MCF 10A (cell line): ENCODE data around the gene APOC1. TPM values are rescaled to one million over a fixed set of nuclear protein-coding genes. Genes with fewer than 3 reads are reported as not detected.
A peak's percentile ranks its signal among the peaks of the same experiment; 100 is the strongest.

ENCODE experiments used
- BruUV-seq: library from RNA; stranded (reverse); fragments of 400-500 nt; replicated peaks from 2 replicates; lab custom pipeline; 2021; lab: Mats Ljungman, UMichigan
- CTCF ChIA-PET: fragments of 300-600 bp; sonication (Branson Sonifier 250); formaldehyde crosslinking; extraction: SDS; loops from one replicate; lab custom pipeline; 2021; ENCODE audit warnings: antibody characterized with exemption, inconsistent platforms; lab: Yijun Ruan, JAX
- POLR2A ChIA-PET: fragments of 300-600, 350-650 bp; sonication (Branson Sonifier 250); formaldehyde crosslinking; extraction: SDS; loops from one replicate; lab custom pipeline; 2020; ENCODE audit warnings: antibody characterized with exemption, inconsistent platforms; lab: Yijun Ruan, JAX
- DNase-seq: peaks from one replicate; pipeline ENCODE4 v3.0.0-alpha.2; 2018; ENCODE audit not compliant: unreplicated experiment
- H3K27ac Mint-ChIP-seq: one replicate; pipeline ENCODE4 v1.8.0; 2022; ENCODE audit warnings: mild to moderate bottlenecking, low read depth, mixed read lengths; ENCODE audit not compliant: unreplicated experiment
- H3K27me3 Mint-ChIP-seq: one replicate; pipeline ENCODE4 v1.8.0; 2022; ENCODE audit warnings: mixed read lengths; ENCODE audit not compliant: insufficient read depth, unreplicated experiment
- H3K36me3 Mint-ChIP-seq: one replicate; pipeline ENCODE4 v1.8.0; 2022; ENCODE audit warnings: mild to moderate bottlenecking, moderate library complexity, mixed read lengths; ENCODE audit not compliant: insufficient read depth, unreplicated experiment
- H3K4me1 Mint-ChIP-seq: one replicate; pipeline ENCODE4 v1.8.0; 2022; ENCODE audit warnings: mixed read lengths; ENCODE audit not compliant: insufficient read depth, unreplicated experiment
- H3K4me3 Mint-ChIP-seq: one replicate; pipeline ENCODE4 v1.8.0; 2022; ENCODE audit warnings: mild to moderate bottlenecking, moderate library complexity, mixed read lengths; ENCODE audit not compliant: unreplicated experiment
- H3K9me3 Mint-ChIP-seq: one replicate; pipeline ENCODE4 v1.8.0; 2022; ENCODE audit warnings: mixed read lengths; ENCODE audit not compliant: unreplicated experiment
- intact Hi-C: fragments of 100-400 bp; cut with micrococcal nuclease; formaldehyde crosslinking; loops from 2 replicates; pipeline ENCODE4 v1.14.1; 2022
- total RNA-seq: library from RNA; stranded (reverse); gene quantifications from 2 replicates; pipeline ENCODE4 v1.2.3, GENCODE V29; 2022
- TF ChIP-seq, protein P1 (sequence below): fragments of 200-600 bp; IDR thresholded peaks from one replicate; pipeline ENCODE4 v1.8.0; 2022; ENCODE audit warnings: antibody characterized with exemption, mild to moderate bottlenecking; ENCODE audit not compliant: unreplicated experiment

The APOC1 gene
- total RNA-seq, 1 experiment from 2014 or later: 1.1 TPM

DNA sequence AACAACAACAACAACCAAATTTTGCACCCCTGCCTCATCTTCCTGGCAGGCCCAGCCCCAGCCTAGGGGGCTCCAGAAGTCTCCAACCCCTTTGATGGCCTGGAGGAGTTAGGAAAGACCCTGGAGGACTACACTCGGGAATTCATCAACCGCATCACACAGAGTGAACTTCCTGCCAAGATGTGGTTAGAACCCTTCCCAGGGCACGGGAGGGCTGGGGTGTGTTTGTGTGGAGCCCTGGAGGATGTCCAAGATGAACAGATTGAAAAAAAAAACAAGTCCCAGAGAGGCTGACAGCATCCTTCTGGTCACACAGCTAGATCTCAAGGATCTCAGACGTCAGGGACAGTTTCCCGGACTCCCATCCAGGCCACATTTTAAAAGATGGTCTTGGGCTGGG is 13.3 kb downstream of the APOC1 start:
- Mint-ChIP-seq H3K4me3 (no peak overlapping the region), H3K9me3 (no peaks in the 10 kb centered on the region), H3K4me1 (peaks cover 8% of the 10 kb centered on the region), H3K27me3 (peaks cover 25% of the 10 kb centered on the region), H3K27ac (no peak overlapping the region), H3K36me3 (peaks cover 5% of the 10 kb centered on the region)
- no TSS peak for BruUV-seq
- TF ChIP-seq, protein P1, sequence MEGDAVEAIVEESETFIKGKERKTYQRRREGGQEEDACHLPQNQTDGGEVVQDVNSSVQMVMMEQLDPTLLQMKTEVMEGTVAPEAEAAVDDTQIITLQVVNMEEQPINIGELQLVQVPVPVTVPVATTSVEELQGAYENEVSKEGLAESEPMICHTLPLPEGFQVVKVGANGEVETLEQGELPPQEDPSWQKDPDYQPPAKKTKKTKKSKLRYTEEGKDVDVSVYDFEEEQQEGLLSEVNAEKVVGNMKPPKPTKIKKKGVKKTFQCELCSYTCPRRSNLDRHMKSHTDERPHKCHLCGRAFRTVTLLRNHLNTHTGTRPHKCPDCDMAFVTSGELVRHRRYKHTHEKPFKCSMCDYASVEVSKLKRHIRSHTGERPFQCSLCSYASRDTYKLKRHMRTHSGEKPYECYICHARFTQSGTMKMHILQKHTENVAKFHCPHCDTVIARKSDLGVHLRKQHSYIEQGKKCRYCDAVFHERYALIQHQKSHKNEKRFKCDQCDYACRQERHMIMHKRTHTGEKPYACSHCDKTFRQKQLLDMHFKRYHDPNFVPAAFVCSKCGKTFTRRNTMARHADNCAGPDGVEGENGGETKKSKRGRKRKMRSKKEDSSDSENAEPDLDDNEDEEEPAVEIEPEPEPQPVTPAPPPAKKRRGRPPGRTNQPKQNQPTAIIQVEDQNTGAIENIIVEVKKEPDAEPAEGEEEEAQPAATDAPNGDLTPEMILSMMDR: no peak
- ChIA-PET POLR2A (no interaction called here), CTCF (no interaction called here)
- intact Hi-C loops: no loop called here
- DNase-seq: peak; percentile 48

DNA sequence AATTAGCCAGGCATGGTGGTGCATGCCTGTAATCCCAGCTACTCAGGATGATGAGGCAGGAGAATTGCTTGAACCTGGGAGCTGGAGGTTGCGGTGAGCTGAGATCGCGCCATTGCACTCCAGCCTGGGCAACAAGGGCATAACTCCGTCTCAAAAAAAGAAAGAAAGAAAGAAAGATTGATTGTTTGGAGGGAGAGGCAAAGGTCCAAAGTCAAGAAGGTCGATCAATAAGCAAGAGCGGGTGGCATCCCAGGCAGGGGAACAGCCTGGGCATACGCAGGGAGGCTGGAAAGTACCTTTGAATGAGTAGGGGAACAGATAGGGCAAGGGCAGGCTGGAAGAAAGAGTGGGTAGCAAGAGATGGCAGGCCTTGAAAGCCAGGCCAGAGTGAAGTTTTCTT is 15.7 kb downstream of the APOC1 start:
- BruUV-seq: no TSS peak
- peaks cover 5% of the 10 kb centered on the region for H3K36me3 Mint-ChIP-seq
- ChIA-PET CTCF (interaction anchor here (0.6 kb wide), 1 partner anchor 136 kb away, joined by 3 read pairs; no protein-coding TSS in a partner anchor), POLR2A (no interaction called here)
- no peak overlapping the region for H3K27ac Mint-ChIP-seq
- DNase-seq: no peak
- H3K27me3 Mint-ChIP-seq: peaks cover 25% of the 10 kb centered on the region
- no peak overlapping the region for H3K4me3 Mint-ChIP-seq
- H3K4me1 Mint-ChIP-seq: peaks cover 6% of the 10 kb centered on the region
- intact Hi-C loops: no loop called here
- no peaks in the 10 kb centered on the region for H3K9me3 Mint-ChIP-seq
- TF ChIP-seq, protein P1: no peak

DNA sequence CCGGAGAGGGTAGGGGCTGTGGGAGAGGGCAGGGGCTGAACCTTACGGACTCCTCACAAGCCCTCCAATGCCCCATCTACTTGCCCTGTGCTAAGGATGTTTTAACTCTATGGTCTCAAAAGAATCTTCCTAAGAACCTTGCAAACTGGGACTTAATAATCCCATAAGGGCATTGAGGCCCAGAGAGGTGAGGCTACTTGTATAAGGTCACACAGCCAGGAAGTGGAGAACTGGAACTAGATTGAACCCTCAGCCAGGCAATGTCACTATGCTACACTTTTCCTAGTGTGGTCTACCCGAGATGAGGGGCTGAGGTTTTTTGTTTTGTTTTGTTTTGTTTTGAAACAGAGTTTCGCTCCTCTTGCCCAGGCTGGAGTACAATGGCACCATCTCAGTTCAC is 17.1 kb downstream of the APOC1 start:
- no TSS peak for BruUV-seq
- Mint-ChIP-seq H3K27me3 (peaks cover 15% of the 10 kb centered on the region), H3K4me1 (no peaks in the 10 kb centered on the region), H3K36me3 (peaks cover 5% of the 10 kb centered on the region), H3K4me3 (no peak overlapping the region), H3K27ac (no peak overlapping the region), H3K9me3 (no peaks in the 10 kb centered on the region)
- intact Hi-C loops: no loop called here
- CTCF ChIA-PET: interaction anchor here (0.6 to 1.3 kb wide), 3 partner anchors 20 to 559 kb away, joined by 3 read pairs; no protein-coding TSS in a partner anchor
- TF ChIP-seq, protein P1: no peak
- DNase-seq: no peak
- POLR2A ChIA-PET: no interaction called here

DNA sequence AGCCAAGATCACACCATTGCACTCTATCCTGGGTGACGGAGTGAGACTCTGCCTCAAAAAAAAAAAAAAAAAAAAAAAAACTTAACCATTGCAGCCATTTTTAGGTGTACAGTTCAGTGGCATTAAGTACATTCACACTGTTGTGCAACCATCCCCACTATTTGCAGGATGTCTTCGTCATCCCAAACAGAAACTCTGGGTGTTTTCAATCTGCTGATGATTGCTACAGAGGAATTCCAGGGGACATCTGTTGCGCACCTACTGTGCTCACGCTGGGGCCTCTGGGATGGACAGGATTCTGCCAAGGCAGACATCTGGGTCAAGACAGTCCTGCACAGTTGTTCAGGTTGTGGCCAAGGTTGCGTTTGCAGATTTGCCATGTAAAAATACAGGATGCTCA is 25.3 kb downstream of the APOC1 start:
- BruUV-seq: no TSS peak
- POLR2A ChIA-PET: no interaction called here
- H3K27me3 Mint-ChIP-seq: no peaks in the 10 kb centered on the region
- CTCF ChIA-PET: interaction anchor here (0.6 to 1.5 kb wide), 3 partner anchors 12 to 100 kb away, joined by 3 to 5 read pairs (median 3); no protein-coding TSS in a partner anchor
- intact Hi-C loops: no loop called here
- peak; percentile 76 for DNase-seq
- no peak overlapping the region for H3K4me3 Mint-ChIP-seq
- no peak overlapping the region for H3K27ac Mint-ChIP-seq
- H3K9me3 Mint-ChIP-seq: no peaks in the 10 kb centered on the region
- peaks cover 11% of the 10 kb centered on the region for H3K4me1 Mint-ChIP-seq
- TF ChIP-seq, protein P1: no peak
- no peaks in the 10 kb centered on the region for H3K36me3 Mint-ChIP-seq
